Measurements from ENCODE around the gene RHBDD2. TPM values are rescaled to one million over a fixed set of nuclear protein-coding genes. Genes with fewer than 3 reads are reported as not detected.
"Not testable (repeated sequence)": the region's sequence is repeated elsewhere in the genome, so short reads cannot be mapped to it uniquely, and the experiment has no call there.

The RHBDD2 gene
- total RNA-seq (10 to 100 TPM; 14.3 to 31.9 (median 27.0) TPM), polyA plus RNA-seq (10 to 100 TPM; 23.8 to 45.0 (median 28.2) TPM)

GRCh38 chr7:75878769-75879611 is at the start of gene RHBDD2:
Gene RHBDD2, plus strand, starts transcription at chr7:75879034. Its CDS starts 49 bp downstream, at chr7:75879083.
- WGBS, 2 donors: 1% methylated on average over 64 to 65 of the region's 65 CpGs

GRCh38 chr7:75829656-75830055 is 49.2 kb upstream of the RHBDD2 start:
- H3K4me1 ChIP-seq; intact Hi-C loops (cut with DNase I); H3K4me3 ChIP-seq; H3K36me3 ChIP-seq; DNase-seq; H3K9me3 ChIP-seq; H3K27me3 ChIP-seq; H3K27ac ChIP-seq: not testable (repeated sequence)
- 18 to 52% methylated on average over 6 of the region's 6 CpGs for WGBS, 2 donors

More at GRCh38 chr7:75878769-75879611, at the start of gene RHBDD2:
- DNase-seq: peak; percentile 98
- Histone ChIP-seq H3K27me3 (no peaks in the 10 kb centered on the region), H3K4me3 (peak within 1 kb of the TSS; percentile 66 to 85 (median 76)), H3K4me1 (peaks cover 0 to 23% (median 16%) of the 10 kb centered on the region in 4 donors), H3K9me3 (no peaks in the 10 kb centered on the region), H3K27ac (peak within 1 kb of the TSS; percentile 70 to 85 (median 83)), H3K36me3 (peaks cover 8 to 33% (median 24%) of the 10 kb centered on the region in 4 donors)
- TF ChIP-seq POLR2A (IDR thresholded peaks at IDR 0.05): peak; percentile 92 to 94
- TF ChIP-seq POLR2AphosphoS5 (IDR thresholded peaks at IDR 0.05): peak; percentile 95 to 99 (median 98)
- TF ChIP-seq, protein P1, sequence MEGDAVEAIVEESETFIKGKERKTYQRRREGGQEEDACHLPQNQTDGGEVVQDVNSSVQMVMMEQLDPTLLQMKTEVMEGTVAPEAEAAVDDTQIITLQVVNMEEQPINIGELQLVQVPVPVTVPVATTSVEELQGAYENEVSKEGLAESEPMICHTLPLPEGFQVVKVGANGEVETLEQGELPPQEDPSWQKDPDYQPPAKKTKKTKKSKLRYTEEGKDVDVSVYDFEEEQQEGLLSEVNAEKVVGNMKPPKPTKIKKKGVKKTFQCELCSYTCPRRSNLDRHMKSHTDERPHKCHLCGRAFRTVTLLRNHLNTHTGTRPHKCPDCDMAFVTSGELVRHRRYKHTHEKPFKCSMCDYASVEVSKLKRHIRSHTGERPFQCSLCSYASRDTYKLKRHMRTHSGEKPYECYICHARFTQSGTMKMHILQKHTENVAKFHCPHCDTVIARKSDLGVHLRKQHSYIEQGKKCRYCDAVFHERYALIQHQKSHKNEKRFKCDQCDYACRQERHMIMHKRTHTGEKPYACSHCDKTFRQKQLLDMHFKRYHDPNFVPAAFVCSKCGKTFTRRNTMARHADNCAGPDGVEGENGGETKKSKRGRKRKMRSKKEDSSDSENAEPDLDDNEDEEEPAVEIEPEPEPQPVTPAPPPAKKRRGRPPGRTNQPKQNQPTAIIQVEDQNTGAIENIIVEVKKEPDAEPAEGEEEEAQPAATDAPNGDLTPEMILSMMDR (IDR thresholded peaks at IDR 0.05): peak in 1 of 4 experiments; percentile 25
- no peak for TF ChIP-seq EP300 (IDR thresholded peaks at IDR 0.05)
- intact Hi-C loops (cut with DNase I): loop anchor here (1.0 to 2.0 kb wide), 3 partner anchors 36 to 115 kb away; partner anchors contain the start of genes POR and TMEM120A

GRCh38 chr7:75830978-75831377 is 47.9 kb upstream of the RHBDD2 start:
- intact Hi-C loops (cut with DNase I): no loop called here

GRCh38 chr7:75833662-75834061 is 45.2 kb upstream of the RHBDD2 start:
- DNase-seq; H3K9me3 ChIP-seq; intact Hi-C loops (cut with DNase I); H3K27ac ChIP-seq; H3K36me3 ChIP-seq; H3K4me3 ChIP-seq; H3K4me1 ChIP-seq; H3K27me3 ChIP-seq: not testable (repeated sequence)
- 70 to 80% methylated on average over 6 of the region's 6 CpGs for WGBS, 2 donors

More at GRCh38 chr7:75830978-75831377, 47.9 kb upstream of the RHBDD2 start:
- Histone ChIP-seq H3K4me3 (no peak overlapping the region), H3K9me3 (no peaks in the 10 kb centered on the region), H3K27ac (no peak overlapping the region), H3K36me3 (no peaks in the 10 kb centered on the region), H3K4me1 (no peaks in the 10 kb centered on the region), H3K27me3 (no peaks in the 10 kb centered on the region)
- 92 to 98% methylated on average over 6 of the region's 6 CpGs for WGBS, 2 donors
- TF ChIP-seq, protein P1 (IDR thresholded peaks at IDR 0.05): no peak
- TF ChIP-seq EP300 (IDR thresholded peaks at IDR 0.05): no peak
- no peak for TF ChIP-seq POLR2AphosphoS5 (IDR thresholded peaks at IDR 0.05)
- no peak for TF ChIP-seq POLR2A (IDR thresholded peaks at IDR 0.05)
- DNase-seq: no peak

GRCh38 chr7:75835688-75836285 is 43.0 kb upstream of the RHBDD2 start:
- H3K9me3 ChIP-seq: no peaks in the 10 kb centered on the region
- H3K4me3 ChIP-seq: no peak overlapping the region
- no peak overlapping the region for H3K27ac ChIP-seq
- no peaks in the 10 kb centered on the region for H3K4me1 ChIP-seq
- TF ChIP-seq POLR2AphosphoS5 (IDR thresholded peaks at IDR 0.05): no peak
- TF ChIP-seq EP300 (IDR thresholded peaks at IDR 0.05): no peak
- TF ChIP-seq POLR2A (IDR thresholded peaks at IDR 0.05): no peak
- TF ChIP-seq, protein P1 (IDR thresholded peaks at IDR 0.05): no peak
- intact Hi-C loops (cut with DNase I): no loop called here
- no peaks in the 10 kb centered on the region for H3K27me3 ChIP-seq
- no peaks in the 10 kb centered on the region for H3K36me3 ChIP-seq
- WGBS, 2 donors: 91% methylated on average over 29 of the region's 29 CpGs
- no peak for DNase-seq

Measured in sigmoid colon (tissue), 7 donors.